COR-L47 (cell line): ENCODE measurements around the gene PRIMA1.

ENCODE experiments used
- DNase-seq: peaks from one replicate; lab custom pipeline; 2025; lab: John Stamatoyannopoulos, UW

Gene PRIMA1

GRCh38 chr14:93712079-93712837 is 76.0 kb downstream of the PRIMA1 start:
- no peak for DNase-seq

DNA sequence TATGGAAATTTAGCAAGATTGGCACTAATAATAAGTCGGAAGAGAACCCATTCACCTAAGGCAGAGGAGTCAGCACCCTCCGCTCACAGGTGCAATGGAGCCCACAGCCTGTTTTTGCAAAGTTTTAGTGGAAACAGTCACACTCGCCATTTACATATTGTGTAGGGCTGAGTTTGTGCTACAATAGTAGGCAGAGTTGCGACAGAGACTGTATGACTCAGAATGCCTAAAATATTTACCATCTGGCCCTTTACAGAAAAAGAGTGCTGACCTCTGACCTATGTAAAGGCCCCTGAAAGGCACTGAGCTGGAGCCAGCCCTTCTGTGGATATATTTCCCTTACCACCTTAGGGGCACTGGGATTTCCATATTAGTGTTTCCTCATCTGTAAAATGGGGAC is 79.0 kb downstream of the PRIMA1 start:
- DNase-seq: no peak

DNA sequence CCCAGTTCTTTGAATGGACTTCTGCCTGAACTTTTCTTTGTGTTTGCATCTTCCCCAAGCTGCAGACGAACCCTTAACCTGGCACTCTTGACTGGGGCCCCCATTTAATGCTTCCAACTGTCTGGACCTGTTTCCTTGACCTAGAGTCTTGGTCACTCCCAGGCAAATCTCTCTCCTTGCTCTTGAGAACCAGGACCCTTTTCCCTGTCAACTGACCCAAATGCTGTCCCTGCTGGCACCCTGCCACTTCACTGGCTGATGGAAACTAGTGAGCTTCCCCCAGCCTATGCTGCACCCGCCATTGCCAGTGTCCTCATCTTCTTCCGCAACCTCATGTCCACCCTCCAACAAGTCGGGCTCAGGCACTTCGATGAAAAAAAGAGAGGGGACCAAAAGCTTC is 79.5 kb downstream of the PRIMA1 start:
- no peak for DNase-seq

- no peak for DNase-seq
Observed at GRCh38 chr14:93708311-93708734, 80.0 kb downstream of the PRIMA1 start.

GRCh38 chr14:93707475-93707874 is 80.8 kb downstream of the PRIMA1 start:
- no peak for DNase-seq

GRCh38 chr14:93706360-93706955 is 81.8 kb downstream of the PRIMA1 start:
- DNase-seq: no peak

DNA sequence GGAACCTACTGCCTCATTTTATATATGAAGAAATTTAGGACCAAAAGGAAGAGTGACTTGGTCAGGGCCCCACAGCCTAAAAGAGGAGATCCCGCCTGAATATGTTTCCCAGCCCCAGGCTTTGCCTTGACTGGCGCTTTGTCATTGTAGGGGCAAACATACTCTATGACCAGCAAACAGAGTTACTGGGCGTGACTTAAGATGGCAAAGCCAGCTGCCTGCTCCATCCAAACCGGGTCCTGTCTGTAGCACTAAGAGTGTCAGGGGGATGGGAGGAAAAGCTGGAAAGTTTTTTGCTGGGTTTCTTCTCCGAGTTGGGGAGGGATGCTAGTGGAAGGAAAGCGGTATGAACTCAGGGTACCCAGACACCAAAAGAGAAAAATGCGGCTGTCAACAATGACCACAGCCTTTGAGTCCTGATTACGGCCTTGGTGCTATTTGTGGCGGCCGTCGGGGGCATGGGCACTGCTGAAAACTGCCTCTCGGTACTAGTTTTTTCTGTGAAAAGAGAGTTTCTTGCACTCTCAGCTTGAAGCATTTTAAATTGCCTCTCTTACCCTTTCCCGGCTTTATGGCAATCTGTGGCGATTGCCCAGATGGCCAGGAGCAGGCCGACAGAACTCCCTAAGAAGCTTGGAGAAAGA is 82.7 kb downstream of the PRIMA1 start:
- no peak for DNase-seq

DNA sequence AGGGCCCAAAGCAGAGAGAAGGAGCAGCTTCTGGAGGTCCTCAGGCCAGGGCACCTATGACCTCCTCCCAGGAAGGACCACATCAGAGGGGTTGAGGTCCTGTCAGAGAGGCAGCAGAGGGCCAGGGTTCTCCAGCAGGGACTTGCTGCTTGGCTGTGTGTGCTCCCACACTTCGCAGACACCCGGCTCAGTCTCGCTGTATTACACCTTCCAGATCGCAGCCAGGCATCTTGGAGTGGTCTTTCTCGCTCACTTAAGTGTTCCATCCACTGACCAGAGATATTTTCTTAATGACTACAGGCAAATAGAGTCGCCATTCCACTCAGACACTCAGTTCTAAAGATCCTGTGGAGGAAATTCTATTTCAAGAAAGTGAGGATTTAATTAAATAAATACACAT is 84.3 kb downstream of the PRIMA1 start:
- no peak for DNase-seq

- no peak for DNase-seq
Observed at GRCh38 chr14:93702946-93703345, 85.3 kb downstream of the PRIMA1 start.

- no peak for DNase-seq
Observed at GRCh38 chr14:93701562-93701961, 86.7 kb downstream of the PRIMA1 start.

DNA sequence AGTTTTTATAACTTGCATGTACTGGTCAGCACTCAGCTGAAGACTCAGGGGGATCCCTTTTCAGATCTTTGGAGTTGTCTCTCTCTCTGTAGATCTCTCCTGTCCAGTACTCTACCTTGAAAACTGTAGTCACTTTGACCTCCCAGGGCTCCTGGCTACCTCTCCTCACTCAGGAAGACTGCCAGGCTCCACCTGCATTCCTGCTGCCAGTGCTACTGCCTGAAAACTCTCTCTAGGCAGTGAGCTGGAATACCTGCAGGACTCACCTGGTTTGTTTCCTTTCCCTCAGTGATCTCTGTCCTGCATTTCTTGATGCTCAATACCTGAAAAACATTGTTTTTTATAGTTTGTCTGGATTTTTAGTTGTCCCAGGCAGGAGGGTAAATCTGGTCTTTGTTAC is 87.4 kb downstream of the PRIMA1 start:
- DNase-seq: no peak

GRCh38 chr14:93693914-93694313 is 94.4 kb downstream of the PRIMA1 start:
- no peak for DNase-seq

GRCh38 chr14:93691042-93691780 is 97.1 kb downstream of the PRIMA1 start:
- DNase-seq: peak; percentile 11

- no peak for DNase-seq
Observed at GRCh38 chr14:93690146-93690545, 98.1 kb downstream of the PRIMA1 start.

DNA sequence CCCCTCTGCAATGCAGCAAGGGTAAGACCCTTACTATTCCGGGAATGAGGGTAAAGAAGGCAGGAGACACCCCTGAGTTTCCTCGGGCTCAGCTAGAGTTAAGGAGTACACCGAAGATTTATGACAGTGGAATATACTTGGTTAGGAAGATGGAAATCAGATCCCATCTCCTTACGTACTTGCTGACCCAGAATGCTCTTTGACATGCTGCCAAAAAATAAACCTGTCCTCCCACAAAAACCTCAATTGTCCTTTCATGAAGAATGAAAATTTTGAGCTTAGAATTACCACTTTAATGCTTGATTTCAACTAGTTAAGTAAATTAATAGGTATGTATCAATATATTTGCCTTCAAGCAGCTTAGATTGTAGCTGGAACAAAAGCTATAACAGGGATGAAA is 99.5 kb downstream of the PRIMA1 start:
- no peak for DNase-seq

GRCh38 chr14:93688239-93688666 is 100.0 kb downstream of the PRIMA1 start:
- DNase-seq: peak; percentile 68

DNA sequence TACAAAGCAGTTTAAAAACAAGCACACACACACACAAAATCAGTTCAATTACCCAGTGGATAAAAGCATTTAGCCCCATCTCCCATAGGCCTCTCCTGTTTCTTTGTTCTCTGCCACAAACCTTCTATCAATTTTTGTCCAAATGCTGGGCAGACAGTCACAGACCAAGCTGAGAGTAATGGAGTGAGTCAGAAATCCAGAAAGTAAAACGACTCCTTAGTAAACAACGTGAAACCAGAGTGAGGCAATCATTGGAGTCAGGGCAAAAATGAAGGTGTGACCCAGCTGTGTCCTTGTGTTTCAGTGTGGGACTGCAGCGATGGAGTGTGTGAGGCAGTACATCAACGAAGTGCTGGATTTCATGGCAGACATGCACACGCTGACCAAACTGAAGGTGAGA is 102.0 kb downstream of the PRIMA1 start:
- DNase-seq: no peak

- DNase-seq: no peak
Observed at GRCh38 chr14:93685121-93685895, 103.0 kb downstream of the PRIMA1 start.

DNA sequence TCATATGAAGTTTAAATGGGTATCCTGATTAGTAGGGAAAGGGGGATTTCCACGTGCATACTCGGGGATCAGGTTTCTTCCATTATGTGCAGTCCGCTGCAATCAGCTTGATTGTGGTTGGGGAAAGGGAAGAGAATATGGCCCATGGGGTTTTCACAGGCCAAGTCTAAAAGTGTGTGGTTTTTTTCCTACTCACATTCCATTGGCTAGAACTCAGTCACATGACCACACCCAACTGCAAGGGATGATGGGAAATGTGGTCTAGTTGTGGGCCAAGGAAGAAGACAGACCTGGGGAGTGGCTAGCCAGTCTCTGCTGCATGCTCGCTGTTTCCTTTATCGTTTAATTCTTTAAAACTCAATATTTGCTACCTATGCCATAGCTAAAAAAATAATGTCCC is 105.1 kb downstream of the PRIMA1 start:
- DNase-seq: no peak

- no peak for DNase-seq
Observed at GRCh38 chr14:93682459-93682858, 105.8 kb downstream of the PRIMA1 start.

- DNase-seq: peak; percentile 49
Observed at GRCh38 chr14:93676416-93676958, 111.8 kb downstream of the PRIMA1 start.

GRCh38 chr14:93675651-93676050 is 112.6 kb downstream of the PRIMA1 start:
- no peak for DNase-seq
